Measurements from ENCODE around the gene GFOD2. TPM values are rescaled to one million over a fixed set of nuclear protein-coding genes. Genes with fewer than 3 reads are reported as not detected.

GFOD2 gene
- total and polyA plus RNA-seq, 2 experiments from 2014 or later: 9.8 to 12.4 TPM

- H2AFZ ChIP-seq: no peak overlapping the region
- no peaks in the 10 kb centered on the region for H4K20me1 ChIP-seq (ENCODE audit: insufficient read depth, poor library complexity, severe bottlenecking)
- no peaks in the 10 kb centered on the region for H3K9me3 ChIP-seq (ENCODE audit: low read depth)
- no peaks in the 10 kb centered on the region for H3K79me2 ChIP-seq
- H3K4me1 ChIP-seq (ENCODE audit: insufficient read depth): peaks cover 12% of the 10 kb centered on the region
- no peaks in the 10 kb centered on the region for H3K9me2 ChIP-seq (replicated peaks; ENCODE audit: insufficient read depth)
- H3K4me2 ChIP-seq: no peak overlapping the region
- TF ChIP-seq, protein P1, sequence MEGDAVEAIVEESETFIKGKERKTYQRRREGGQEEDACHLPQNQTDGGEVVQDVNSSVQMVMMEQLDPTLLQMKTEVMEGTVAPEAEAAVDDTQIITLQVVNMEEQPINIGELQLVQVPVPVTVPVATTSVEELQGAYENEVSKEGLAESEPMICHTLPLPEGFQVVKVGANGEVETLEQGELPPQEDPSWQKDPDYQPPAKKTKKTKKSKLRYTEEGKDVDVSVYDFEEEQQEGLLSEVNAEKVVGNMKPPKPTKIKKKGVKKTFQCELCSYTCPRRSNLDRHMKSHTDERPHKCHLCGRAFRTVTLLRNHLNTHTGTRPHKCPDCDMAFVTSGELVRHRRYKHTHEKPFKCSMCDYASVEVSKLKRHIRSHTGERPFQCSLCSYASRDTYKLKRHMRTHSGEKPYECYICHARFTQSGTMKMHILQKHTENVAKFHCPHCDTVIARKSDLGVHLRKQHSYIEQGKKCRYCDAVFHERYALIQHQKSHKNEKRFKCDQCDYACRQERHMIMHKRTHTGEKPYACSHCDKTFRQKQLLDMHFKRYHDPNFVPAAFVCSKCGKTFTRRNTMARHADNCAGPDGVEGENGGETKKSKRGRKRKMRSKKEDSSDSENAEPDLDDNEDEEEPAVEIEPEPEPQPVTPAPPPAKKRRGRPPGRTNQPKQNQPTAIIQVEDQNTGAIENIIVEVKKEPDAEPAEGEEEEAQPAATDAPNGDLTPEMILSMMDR (IDR thresholded peaks at IDR 0.05; ENCODE audit: poor library complexity): no peak
- TF ChIP-seq EZH2 (IDR thresholded peaks at IDR 0.05; ENCODE audit: borderline replicate concordance) (no peak), EZH2phosphoT487 (IDR thresholded peaks at IDR 0.05; ENCODE audit: low read depth, severe bottlenecking, unreplicated experiment) (no peak)
- no peak overlapping the region for H3K4me3 ChIP-seq
- no peaks in the 10 kb centered on the region for H3K36me3 ChIP-seq (replicated peaks; ENCODE audit: insufficient read depth, low read depth)
- H3K27me3 ChIP-seq: no peaks in the 10 kb centered on the region
- no peak overlapping the region for H3K27ac ChIP-seq
- DNase-seq (ENCODE audit: low spot score): no peak
- 60% methylated on average over 4 of the region's 4 CpGs for WGBS (ENCODE audit: low lambda C conversion rate, missing lambda C conversion rate)
Measured at GRCh38 chr16:67672306-67672705, 46.8 kb downstream of the GFOD2 start.

- Histone ChIP-seq H2AFZ (no peak overlapping the region), H3K36me3 (replicated peaks; ENCODE audit: insufficient read depth, low read depth) (no peaks in the 10 kb centered on the region), H3K79me2 (no peaks in the 10 kb centered on the region), H4K20me1 (ENCODE audit: insufficient read depth, poor library complexity, severe bottlenecking) (no peaks in the 10 kb centered on the region), H3K27ac (no peak overlapping the region), H3K9me3 (ENCODE audit: low read depth) (no peaks in the 10 kb centered on the region), H3K4me1 (ENCODE audit: insufficient read depth) (peaks cover 22% of the 10 kb centered on the region), H3K4me2 (no peak overlapping the region), H3K27me3 (no peaks in the 10 kb centered on the region), H3K4me3 (no peak overlapping the region), H3K9me2 (replicated peaks; ENCODE audit: insufficient read depth) (no peaks in the 10 kb centered on the region)
- 94% methylated on average over 10 of the region's 10 CpGs for WGBS (ENCODE audit: low lambda C conversion rate, missing lambda C conversion rate)
- TF ChIP-seq, protein P1 (IDR thresholded peaks at IDR 0.05; ENCODE audit: poor library complexity): no peak
- TF ChIP-seq EZH2phosphoT487 (IDR thresholded peaks at IDR 0.05; ENCODE audit: low read depth, severe bottlenecking, unreplicated experiment) (no peak), EZH2 (IDR thresholded peaks at IDR 0.05; ENCODE audit: borderline replicate concordance) (no peak)
- DNase-seq (ENCODE audit: low spot score): no peak
Measured at GRCh38 chr16:67669499-67670101, 49.5 kb downstream of the GFOD2 start.

GRCh38 chr16:67668495-67669157, 50.5 kb downstream of the GFOD2 start:
- Histone ChIP-seq H3K9me3 (ENCODE audit: low read depth) (no peaks in the 10 kb centered on the region), H3K4me1 (ENCODE audit: insufficient read depth) (peaks cover 16% of the 10 kb centered on the region), H3K4me2 (no peak overlapping the region), H4K20me1 (ENCODE audit: insufficient read depth, poor library complexity, severe bottlenecking) (no peaks in the 10 kb centered on the region), H3K9me2 (replicated peaks; ENCODE audit: insufficient read depth) (no peaks in the 10 kb centered on the region), H3K4me3 (no peak overlapping the region), H3K27ac (no peak overlapping the region), H3K36me3 (replicated peaks; ENCODE audit: insufficient read depth, low read depth) (no peaks in the 10 kb centered on the region), H2AFZ (no peak overlapping the region), H3K79me2 (no peaks in the 10 kb centered on the region), H3K27me3 (no peaks in the 10 kb centered on the region)
- 98% methylated on average over 6 of the region's 6 CpGs for WGBS (ENCODE audit: low lambda C conversion rate, missing lambda C conversion rate)
- TF ChIP-seq, protein P1 (IDR thresholded peaks at IDR 0.05; ENCODE audit: poor library complexity): no peak
- TF ChIP-seq EZH2phosphoT487 (IDR thresholded peaks at IDR 0.05; ENCODE audit: low read depth, severe bottlenecking, unreplicated experiment) (no peak), EZH2 (IDR thresholded peaks at IDR 0.05; ENCODE audit: borderline replicate concordance) (no peak)
- DNase-seq (ENCODE audit: low spot score): no peak

All from hepatocyte (in vitro differentiated cells).